GM12878 (cell line): ENCODE data around the gene LAMA2. TPM values are rescaled to one million over a fixed set of nuclear protein-coding genes. Genes with fewer than 3 reads are reported as not detected.

Experiments used
- ATAC-seq: fragments of 200-7000 bp; cut with Tn5 transposase; 3 replicates; pipeline ENCODE4 v1.9.1; 2020; ENCODE audit warnings: mild to moderate bottlenecking, moderate library complexity
- BruUV-seq: library from RNA; stranded (reverse); fragments of 400-500 nt; replicated peaks from 2 replicates; lab custom pipeline; 2021; lab: Mats Ljungman, UMichigan
- CTCF ChIA-PET: fragments of 300-600 bp; sonication (Branson Sonifier 250); formaldehyde crosslinking; extraction: SDS; loops from one replicate; lab custom pipeline; 2021; ENCODE audit warnings: inconsistent platforms; lab: Yijun Ruan, JAX
- POLR2A ChIA-PET: fragments of 350-600 bp; formaldehyde crosslinking; extraction: SDS; loops from one replicate; lab custom pipeline; 2021; ENCODE audit warnings: inconsistent platforms; lab: Charles Lee
- RAD21 ChIA-PET: fragments of 300-600 bp; sonication (Branson Sonifier 250); formaldehyde crosslinking; loops from one replicate; lab custom pipeline; 2023; ENCODE audit warnings: antibody characterized with exemption; ENCODE audit not compliant: unreplicated experiment; lab: Charles Lee
- SMC1A ChIA-PET: fragments of 300-600 bp; sonication (Branson Sonifier 250); formaldehyde crosslinking; loops from one replicate; lab custom pipeline; 2023; ENCODE audit not compliant: unreplicated experiment, uncharacterized antibody; lab: Charles Lee
- DNase-seq: peaks from one replicate; pipeline ENCODE4 v3.0.0-alpha.2; 2011; ENCODE audit warnings: low read depth, low spot score
- FAIRE-seq: peaks from 3 replicates; lab custom pipeline; 2011; peaks lifted over from hg19 to GRCh38; lab: Jason Lieb, UNC
- H2AFZ ChIP-seq: 2 replicates; pipeline ENCODE4 v1.6.0; 2011; ENCODE audit warnings: low read depth, low read length, control low read depth; ENCODE audit not compliant: control insufficient read depth
- H3K27ac ChIP-seq: 2 replicates; pipeline ENCODE4 v1.5.1; 2011; ENCODE audit warnings: control low read depth; ENCODE audit not compliant: control insufficient read depth, insufficient read depth
- H3K27me3 ChIP-seq, 2 experiments: replicated peaks in 1 of 2; 2 replicates each; pipeline versions ENCODE4 v1.6.0 to v1.6.1; 2011; ENCODE audit warnings: low read length in 1 of 2; ENCODE audit not compliant: control insufficient read depth in 2 of 2, insufficient read depth in 2 of 2
- H3K36me3 ChIP-seq, 2 experiments: 2 replicates each; pipeline ENCODE4 v1.5.1; 2011; ENCODE audit warnings: low read length in 1 of 2; ENCODE audit not compliant: control insufficient read depth in 2 of 2, insufficient read depth in 2 of 2
- H3K4me1 ChIP-seq: 2 replicates; pipeline ENCODE4 v1.6.1; 2011; ENCODE audit warnings: mild to moderate bottlenecking, low read length, moderate library complexity, mixed read lengths; ENCODE audit not compliant: control insufficient read depth, insufficient read depth
- H3K4me2 ChIP-seq: 2 replicates; pipeline ENCODE4 v1.6.0; 2011; ENCODE audit warnings: control low read depth; ENCODE audit not compliant: control insufficient read depth, insufficient read depth
- H3K4me3 ChIP-seq: fragments of 200-600 bp; sonication (generic); 2 replicates; pipeline ENCODE4 v1.5.1; 2016
- H3K79me2 ChIP-seq: 2 replicates; pipeline ENCODE4 v1.6.0; 2011; ENCODE audit warnings: low read length; ENCODE audit not compliant: control insufficient read depth, insufficient read depth
- H3K9ac ChIP-seq: 2 replicates; pipeline ENCODE4 v1.8.0; 2011; ENCODE audit warnings: low read length, control low read depth, mixed read lengths; ENCODE audit not compliant: control insufficient read depth, insufficient read depth
- H3K9me3 ChIP-seq: replicated peaks from 3 replicates; pipeline ENCODE4 v1.5.1; 2011; ENCODE audit warnings: mild to moderate bottlenecking, low read length; ENCODE audit not compliant: control insufficient read depth, insufficient read depth
- H4K20me1 ChIP-seq: 2 replicates; pipeline ENCODE4 v1.6.0; 2011; ENCODE audit not compliant: control insufficient read depth, insufficient read depth
- BHLHE40 ChIP-seq, 2 experiments: fragments of 450-650 bp in 1 of 2; IDR thresholded peaks; 2 replicates each; pipeline ENCODE4 v1.6.1; 2011 to 2017; ENCODE audit warnings: low read depth in 2 of 2, borderline replicate concordance in 1 of 2, improper control_type of control experiment in 1 of 2, low read length in 1 of 2, mild to moderate bottlenecking in 1 of 2
- BMI1 ChIP-seq: fragments of 450-650 bp; IDR thresholded peaks from 2 replicates; pipeline ENCODE4 v1.6.1; 2016; ENCODE audit warnings: mild to moderate bottlenecking, moderate library complexity, borderline replicate concordance
- MTA2 ChIP-seq: fragments of 450-650 bp; IDR thresholded peaks from 2 replicates; pipeline ENCODE4 v1.6.1; 2016; ENCODE audit warnings: low read depth, mild to moderate bottlenecking, moderate library complexity
- NRF1 ChIP-seq: conservative IDR thresholded peaks from 2 replicates; pipeline ENCODE4 v1.6.1; 2011; ENCODE audit warnings: mild to moderate bottlenecking, low read depth, low read length, improper control_type of control experiment
- SMC3 ChIP-seq: IDR thresholded peaks from 2 replicates; pipeline ENCODE4 v1.6.1; 2011; ENCODE audit warnings: low read length, improper control_type of control experiment, borderline replicate concordance
- SUZ12 ChIP-seq: fragments of 200-600 bp; sonication (generic); IDR thresholded peaks from one replicate; pipeline ENCODE4 v1.6.1; 2018; ENCODE audit warnings: antibody characterized with exemption, mild to moderate bottlenecking; ENCODE audit not compliant: unreplicated experiment
- TARDBP ChIP-seq: IDR thresholded peaks from 2 replicates; pipeline ENCODE4 v1.6.1; 2016; ENCODE audit warnings: borderline replicate concordance
- WGBS: methylation state at CpG from one replicate; pipeline ENCODE4 v1.1.6; 2016; ENCODE audit warnings: low lambda C conversion rate; ENCODE audit not compliant: insufficient replicate concordance, insufficient coverage; ENCODE audit errors: missing lambda C conversion rate; 5-methylcytosine and 5-hydroxymethylcytosine counted together
- in situ Hi-C: fragments of 300-500 bp; cut with MboI; formaldehyde crosslinking; loops from 9 replicates; pipeline ENCODE4 v1.14.3; 2018; ENCODE audit warnings: mixed read lengths
- intact Hi-C: fragments of 100-400 bp; cut with micrococcal nuclease; formaldehyde crosslinking; loops from one replicate; pipeline ENCODE4 v1.14.2; 2022; ENCODE audit not compliant: unreplicated experiment
- polyA plus RNA-seq, 11 experiments: library from polyadenylated mRNA; depleted of rRNA in 4 of 11; unstranded in 6 of 11; stranded (reverse) in 5 of 11; fragments of >200 nt; fragmentation: Nextera tagmentation in 4 of 11; fragmentation: Illumina TruSeq in 1 of 11; extraction: Ambion mirVana in 4 of 11; extraction: Trizol in 1 of 11; gene quantifications; 1 replicate in 1 of 11; 2 replicates in 10 of 11; pipeline versions ENCODE4 v1.2.1 to v1.2.3, GENCODE V29; 2011 to 2016; ENCODE audit warnings: inconsistent platforms in 2 of 11, missing spikeins in 2 of 11, low read depth in 1 of 11
- total RNA-seq, 4 experiments: library from RNA; depleted of rRNA in 3 of 4; stranded (reverse); fragments of >200 nt in 3 of 4; fragmentation: Illumina TruSeq in 1 of 4; extraction: Trizol in 1 of 4; gene quantifications; 2 replicates each; pipeline versions ENCODE4 v1.2.1 to v1.2.3, GENCODE V29; 2013 to 2021
- TF ChIP-seq, protein P1 (sequence below): fragments of 450-650 bp; IDR thresholded peaks from 2 replicates; pipeline ENCODE4 v1.6.1; 2017; ENCODE audit warnings: antibody characterized with exemption, mild to moderate bottlenecking, moderate library complexity
- TF ChIP-seq, protein P2 (sequence below): fragments of 450-650 bp; IDR thresholded peaks from 2 replicates; pipeline ENCODE4 v1.6.1; 2017; ENCODE audit warnings: borderline replicate concordance

The LAMA2 gene
- total and polyA plus RNA-seq, 10 of the 15 experiments (the other 5 are each of a cell fraction or from before 2014, with no cell fraction given): 0.04 to 2.0 (median 0.37) TPM; not detected in 1

DNA sequence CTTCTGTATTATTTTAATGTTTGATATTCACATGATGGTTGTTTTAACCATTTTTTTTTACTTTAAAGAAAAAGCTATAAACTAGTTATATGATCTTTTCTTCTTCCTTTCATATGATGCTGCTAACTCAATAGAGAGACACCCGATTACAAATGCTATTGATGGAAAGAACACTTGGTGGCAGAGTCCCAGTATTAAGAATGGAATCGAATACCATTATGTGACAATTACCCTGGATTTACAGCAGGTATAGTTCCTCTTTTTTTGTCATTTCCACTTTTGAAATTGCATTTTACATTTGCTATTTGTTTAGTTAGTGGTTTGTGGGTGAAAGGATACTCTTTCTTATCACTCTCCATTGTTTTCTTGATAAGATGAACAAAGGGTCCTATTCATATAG, 176.7 kb downstream of the LAMA2 start:
- WGBS: 2% methylated on average over 2 of the region's 2 CpGs
- Histone ChIP-seq H3K9ac (no peak overlapping the region), H3K79me2 (no peaks in the 10 kb centered on the region), H4K20me1 (no peaks in the 10 kb centered on the region), H2AFZ (no peak overlapping the region), H3K27ac (no peak overlapping the region), H3K27me3 (peaks cover 0 to 2% of the 10 kb centered on the region in 2 experiments; a peak in 2 of 4 replicates), H3K9me3 (no peaks in the 10 kb centered on the region), H3K4me1 (no peaks in the 10 kb centered on the region), H3K36me3 (no peaks in the 10 kb centered on the region), H3K4me2 (no peak overlapping the region), H3K4me3 (no peak overlapping the region)
- POLR2A ChIA-PET: no interaction called here
- SMC1A ChIA-PET: no interaction called here
- TF ChIP-seq MTA2 (peak; percentile 21; the same call in 1 of the 2 replicates), SMC3 (no peak)
- CTCF ChIA-PET: no interaction called here
- RAD21 ChIA-PET: no interaction called here
- intact Hi-C loops: no loop called here
- BruUV-seq: no TSS peak
- FAIRE-seq (no peak), DNase-seq (no peak), ATAC-seq (no peak)
- in situ Hi-C loops: no loop called here

DNA sequence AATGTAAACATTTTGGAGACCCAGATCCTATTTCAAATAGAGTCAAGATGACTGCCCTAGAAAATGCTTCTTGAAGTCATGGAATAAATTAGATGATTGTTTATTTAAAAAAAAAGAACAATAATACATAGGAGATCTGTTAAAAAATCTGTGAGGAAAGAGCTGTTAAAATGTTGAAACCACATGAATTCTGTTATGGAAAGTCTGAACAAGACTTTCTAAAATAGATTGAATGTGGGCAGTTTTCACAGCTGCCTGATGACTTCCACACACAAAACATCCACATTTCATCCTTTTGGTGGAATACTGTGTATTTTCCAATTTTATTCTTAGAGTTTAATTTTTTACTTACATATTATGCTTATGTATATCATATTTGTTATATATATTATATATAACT, 186.1 kb downstream of the LAMA2 start:
- intact Hi-C loops: no loop called here
- no TSS peak for BruUV-seq
- TF ChIP-seq NRF1: no peak
- TF ChIP-seq, protein P1, sequence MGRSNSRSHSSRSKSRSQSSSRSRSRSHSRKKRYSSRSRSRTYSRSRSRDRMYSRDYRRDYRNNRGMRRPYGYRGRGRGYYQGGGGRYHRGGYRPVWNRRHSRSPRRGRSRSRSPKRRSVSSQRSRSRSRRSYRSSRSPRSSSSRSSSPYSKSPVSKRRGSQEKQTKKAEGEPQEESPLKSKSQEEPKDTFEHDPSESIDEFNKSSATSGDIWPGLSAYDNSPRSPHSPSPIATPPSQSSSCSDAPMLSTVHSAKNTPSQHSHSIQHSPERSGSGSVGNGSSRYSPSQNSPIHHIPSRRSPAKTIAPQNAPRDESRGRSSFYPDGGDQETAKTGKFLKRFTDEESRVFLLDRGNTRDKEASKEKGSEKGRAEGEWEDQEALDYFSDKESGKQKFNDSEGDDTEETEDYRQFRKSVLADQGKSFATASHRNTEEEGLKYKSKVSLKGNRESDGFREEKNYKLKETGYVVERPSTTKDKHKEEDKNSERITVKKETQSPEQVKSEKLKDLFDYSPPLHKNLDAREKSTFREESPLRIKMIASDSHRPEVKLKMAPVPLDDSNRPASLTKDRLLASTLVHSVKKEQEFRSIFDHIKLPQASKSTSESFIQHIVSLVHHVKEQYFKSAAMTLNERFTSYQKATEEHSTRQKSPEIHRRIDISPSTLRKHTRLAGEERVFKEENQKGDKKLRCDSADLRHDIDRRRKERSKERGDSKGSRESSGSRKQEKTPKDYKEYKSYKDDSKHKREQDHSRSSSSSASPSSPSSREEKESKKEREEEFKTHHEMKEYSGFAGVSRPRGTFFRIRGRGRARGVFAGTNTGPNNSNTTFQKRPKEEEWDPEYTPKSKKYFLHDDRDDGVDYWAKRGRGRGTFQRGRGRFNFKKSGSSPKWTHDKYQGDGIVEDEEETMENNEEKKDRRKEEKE: no peak
- no peak for TF ChIP-seq BMI1
- TF ChIP-seq SUZ12: no peak
- no peak for TF ChIP-seq BHLHE40 (IDR thresholded peaks at IDR 0.05; ENCODE audit: borderline replicate concordance in 1 of 2, low read depth in 2 of 2, low read length in 1 of 2)
- no peak for TF ChIP-seq TARDBP
- TF ChIP-seq, protein P2, sequence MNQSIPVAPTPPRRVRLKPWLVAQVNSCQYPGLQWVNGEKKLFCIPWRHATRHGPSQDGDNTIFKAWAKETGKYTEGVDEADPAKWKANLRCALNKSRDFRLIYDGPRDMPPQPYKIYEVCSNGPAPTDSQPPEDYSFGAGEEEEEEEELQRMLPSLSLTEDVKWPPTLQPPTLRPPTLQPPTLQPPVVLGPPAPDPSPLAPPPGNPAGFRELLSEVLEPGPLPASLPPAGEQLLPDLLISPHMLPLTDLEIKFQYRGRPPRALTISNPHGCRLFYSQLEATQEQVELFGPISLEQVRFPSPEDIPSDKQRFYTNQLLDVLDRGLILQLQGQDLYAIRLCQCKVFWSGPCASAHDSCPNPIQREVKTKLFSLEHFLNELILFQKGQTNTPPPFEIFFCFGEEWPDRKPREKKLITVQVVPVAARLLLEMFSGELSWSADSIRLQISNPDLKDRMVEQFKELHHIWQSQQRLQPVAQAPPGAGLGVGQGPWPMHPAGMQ: no peak

More for the DNA sequence above, 186.1 kb downstream of the LAMA2 start:
- CTCF ChIA-PET: no interaction called here
- SMC1A ChIA-PET: no interaction called here
- no peaks in the 10 kb centered on the region for H3K4me1 ChIP-seq
- POLR2A ChIA-PET: no interaction called here
- ATAC-seq (no peak), FAIRE-seq (no peak), DNase-seq (no peak)
- no peaks in the 10 kb centered on the region for H3K79me2 ChIP-seq
- no peak overlapping the region for H2AFZ ChIP-seq
- H3K27ac ChIP-seq: no peak overlapping the region
- H3K27me3 ChIP-seq: no peaks in the 10 kb centered on the region
- H4K20me1 ChIP-seq: no peaks in the 10 kb centered on the region
- in situ Hi-C loops: no loop called here
- no peak overlapping the region for H3K4me2 ChIP-seq
- H3K36me3 ChIP-seq: no peaks in the 10 kb centered on the region
- H3K4me3 ChIP-seq: no peak overlapping the region
- no peaks in the 10 kb centered on the region for H3K9me3 ChIP-seq
- RAD21 ChIA-PET: no interaction called here
- H3K9ac ChIP-seq: no peak overlapping the region
